ENCODE results near the gene PPCS. TPM values are rescaled to one million over a fixed set of nuclear protein-coding genes. Genes with fewer than 3 reads are reported as not detected.

Gene PPCS
- total and polyA plus RNA-seq, 2 of the 8 experiments (the other 6 are each of a cell fraction or from before 2014, with no cell fraction given), result 24.5 to 35.3 TPM

- no peak for TF ChIP-seq TAF7 (optimal IDR thresholded peaks at IDR 0.05; ENCODE audit: borderline replicate concordance, low read depth, low read length)
- TF ChIP-seq SIN3A (conservative IDR thresholded peaks at IDR 0.05 in 1 of 2, IDR thresholded peaks at IDR 0.05 in 1 of 2; ENCODE audit: low read depth in 1 of 2, low read length in 2 of 2), result peak; percentile 96 to 99
- TF ChIP-seq CHD7 (IDR thresholded peaks at IDR 0.05; ENCODE audit: insufficient replicate concordance, low read length), result no peak
- no peak for TF ChIP-seq JUN (IDR thresholded peaks at IDR 0.05; ENCODE audit: low read depth, low read length)
- TF ChIP-seq TAF1 (IDR thresholded peaks at IDR 0.05; ENCODE audit: low read depth, low read length), result 0 out of 2 replicates have a peak, but pooled peaks have one; percentile 30
- TF ChIP-seq KDM4A (IDR thresholded peaks at IDR 0.05; ENCODE audit: low read depth, low read length, severe bottlenecking), result peak; percentile 80
- TF ChIP-seq BCL11A (IDR thresholded peaks at IDR 0.05; ENCODE audit: low read depth in 2 of 2, low read length in 2 of 2), result no peak
- no peak for TF ChIP-seq ZNF274 (IDR thresholded peaks at IDR 0.05; ENCODE audit: borderline replicate concordance, extremely low read depth, low read length)
- TF ChIP-seq EZH2 (IDR thresholded peaks at IDR 0.05; ENCODE audit: low read depth, low read length, severe bottlenecking), result no peak
Observed at GRCh38 chr1:42462828-42463763, 6.8 kb downstream of the PPCS start, which contains the start of gene CCDC30 (continued).
